Smooth muscle cell (in vitro differentiated cells): ENCODE measurements around the gene BRMS1L. TPM values are rescaled to one million over a fixed set of nuclear protein-coding genes. Genes with fewer than 3 reads are reported as not detected.
"Not testable (repeated sequence)": the region's sequence is repeated elsewhere in the genome, so short reads cannot be mapped to it uniquely, and the experiment has no call there.

Source experiments
- DNase-seq: peaks from one replicate; lab custom pipeline; 2025; ENCODE audit not compliant: unreplicated experiment; lab: John Stamatoyannopoulos, UW
- H2AFZ ChIP-seq: fragments of 200-600 bp; sonication (generic); 2 replicates; pipeline ENCODE4 v1.6.0; 2016; ENCODE audit warnings: antibody characterized with exemption, low read depth, mild to moderate bottlenecking
- H3F3A ChIP-seq: fragments of 200-600 bp; sonication (generic); 2 replicates; pipeline ENCODE4 v1.6.0; 2017; ENCODE audit warnings: antibody characterized with exemption, low read depth
- H3K27ac ChIP-seq: fragments of 200-600 bp; sonication (generic); 2 replicates; pipeline ENCODE4 v1.5.1; 2016; ENCODE audit warnings: low read depth, mild to moderate bottlenecking
- H3K27me3 ChIP-seq: fragments of 200-600 bp; sonication (generic); 2 replicates; pipeline ENCODE4 v1.6.1; 2016; ENCODE audit warnings: low read depth, mild to moderate bottlenecking
- H3K36me3 ChIP-seq: fragments of 200-600 bp; sonication (generic); 2 replicates; pipeline ENCODE4 v1.5.1; 2016; ENCODE audit warnings: low read depth
- H3K4me1 ChIP-seq: fragments of 200-600 bp; sonication (generic); 2 replicates; pipeline ENCODE4 v1.5.1; 2016; ENCODE audit warnings: low read depth
- H3K4me2 ChIP-seq: fragments of 200-600 bp; sonication (generic); 2 replicates; pipeline ENCODE4 v1.6.0; 2016; ENCODE audit warnings: mild to moderate bottlenecking
- H3K4me3 ChIP-seq: fragments of 200-600 bp; sonication (generic); 2 replicates; pipeline ENCODE4 v1.5.1; 2016; ENCODE audit warnings: mild to moderate bottlenecking
- H3K79me2 ChIP-seq: fragments of 200-600 bp; sonication (generic); 2 replicates; pipeline ENCODE4 v1.6.0; 2016; ENCODE audit warnings: low read depth, mild to moderate bottlenecking
- H3K9ac ChIP-seq: fragments of 200-600 bp; sonication (generic); 2 replicates; pipeline ENCODE4 v1.6.0; 2016; ENCODE audit warnings: low read depth
- H3K9me3 ChIP-seq: fragments of 200-600 bp; sonication (generic); replicated peaks from 2 replicates; pipeline ENCODE4 v1.5.1; 2016; ENCODE audit warnings: low read depth
- H4K20me1 ChIP-seq: fragments of 200-600 bp; sonication (generic); 2 replicates; pipeline ENCODE4 v1.6.0; 2016; ENCODE audit warnings: low read depth
- WGBS: methylation state at CpG from one replicate; pipeline ENCODE4 v1.1.7; 2016; ENCODE audit warnings: low lambda C conversion rate; 5-methylcytosine and 5-hydroxymethylcytosine counted together
- polyA plus RNA-seq: library from polyadenylated mRNA; unstranded; fragments of >200 nt; fragmentation: Nextera tagmentation; extraction: Ambion mirVana; gene quantifications from 2 replicates; pipeline ENCODE4 v1.2.1, GENCODE V29; 2016
- total RNA-seq: library from RNA; depleted of rRNA; stranded (reverse); fragments of >200 nt; gene quantifications from 2 replicates; pipeline ENCODE4 v1.2.3, GENCODE V29; 2014
- TF ChIP-seq, protein P1 (sequence below): fragments of 200-600 bp; sonication (generic); IDR thresholded peaks from 2 replicates; pipeline ENCODE4 v1.5.1; 2017; ENCODE audit warnings: borderline replicate concordance, mild to moderate bottlenecking, antibody characterized with exemption; ENCODE audit not compliant: insufficient read depth, poor library complexity, severe bottlenecking

Gene BRMS1L
- total and polyA plus RNA-seq, 2 experiments from 2014 or later = 8.8 to 13.4 TPM

DNA sequence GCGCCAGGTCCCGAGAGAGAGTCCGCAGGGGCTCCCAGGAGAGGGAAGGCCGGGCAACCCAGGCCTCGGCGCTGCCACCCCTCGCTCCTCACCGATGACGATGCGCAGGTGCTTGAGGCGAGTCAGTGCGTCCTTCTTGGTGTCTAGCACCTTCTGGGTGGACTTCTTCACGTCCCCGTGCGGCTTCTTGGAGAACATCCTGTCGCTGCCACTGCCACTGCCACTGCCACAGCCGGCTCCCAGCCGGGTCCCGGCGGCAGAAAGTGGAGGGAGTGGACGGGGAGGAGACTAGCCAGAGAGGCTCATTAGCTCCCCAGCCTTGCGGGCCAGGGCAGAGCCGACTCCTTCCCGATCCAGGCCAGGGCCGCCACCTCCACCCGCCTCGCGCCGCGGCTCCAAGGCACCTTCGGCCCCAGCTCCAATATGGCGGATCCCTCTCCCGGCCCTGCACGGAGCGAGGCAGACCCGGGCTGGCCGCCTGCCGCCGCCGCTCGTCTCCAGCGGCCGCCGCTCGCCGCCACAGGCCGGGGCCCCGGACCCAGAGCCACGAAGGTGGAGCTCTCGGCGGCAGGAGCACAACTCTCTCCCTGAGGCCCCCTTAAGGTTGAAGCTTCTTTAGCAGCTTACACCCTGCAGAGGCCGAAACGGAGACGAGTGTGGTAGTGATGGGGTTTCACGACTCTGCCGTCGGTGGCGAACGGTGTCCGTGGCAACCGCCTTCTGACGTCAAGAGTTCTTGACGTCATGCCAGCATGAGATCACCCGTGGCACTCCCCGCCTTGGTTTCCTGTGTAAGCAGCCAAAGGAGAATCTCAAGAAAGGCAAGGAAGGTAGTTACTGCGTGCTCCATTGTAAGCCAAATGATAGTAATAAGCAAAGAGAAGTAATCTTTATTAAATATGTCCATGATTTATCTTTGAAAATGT, 17.2 kb upstream of the BRMS1L start, which contains the start of gene RALGAPA1:
Gene RALGAPA1, minus strand, starts transcription at position 658 of the 926 bp plus-strand sequence. Its CDS starts 460 bp downstream, at position 198.
- WGBS = 1% methylated on average over 51 of the region's 66 CpGs
- H3K9ac ChIP-seq = peak within 1 kb of the TSS; percentile 79

DNA sequence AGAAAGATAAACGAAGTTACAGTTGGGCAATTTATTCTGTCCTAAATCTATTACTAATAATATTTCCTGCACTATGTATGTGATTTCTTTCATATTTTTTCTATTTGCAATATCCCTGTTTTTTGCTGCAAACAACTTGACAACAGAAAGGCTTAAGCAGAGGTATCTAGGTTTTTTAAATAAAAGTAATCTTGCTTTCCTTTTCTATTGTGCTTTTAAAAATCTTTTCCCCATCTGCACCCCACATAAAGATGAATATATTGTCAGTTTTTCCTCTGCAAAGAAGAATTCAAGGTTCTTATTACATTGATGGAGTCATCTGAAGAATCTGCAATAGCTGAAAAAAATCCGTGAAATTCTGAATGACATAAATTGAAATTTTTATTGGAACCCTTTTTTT, 16.5 kb upstream of the BRMS1L start:
- Histone ChIP-seq H3K27ac (peak overlapping the region; percentile 81), H3K27me3 (no peaks in the 10 kb centered on the region), H3F3A (peaks cover 5% of the 10 kb centered on the region), H3K4me3 (peak overlapping the region; percentile 92), H3K36me3 (no peaks in the 10 kb centered on the region), H3K9ac (no peak overlapping the region), H3K4me2 (no peak overlapping the region), H3K9me3 (no peaks in the 10 kb centered on the region), H3K4me1 (peaks cover 14% of the 10 kb centered on the region), H3K79me2 (peaks cover 33% of the 10 kb centered on the region), H4K20me1 (peaks cover 30% of the 10 kb centered on the region), H2AFZ (no peak overlapping the region)
- 43% methylated on average over 2 of the region's 2 CpGs for WGBS
- DNase-seq = no peak
- TF ChIP-seq, protein P1, sequence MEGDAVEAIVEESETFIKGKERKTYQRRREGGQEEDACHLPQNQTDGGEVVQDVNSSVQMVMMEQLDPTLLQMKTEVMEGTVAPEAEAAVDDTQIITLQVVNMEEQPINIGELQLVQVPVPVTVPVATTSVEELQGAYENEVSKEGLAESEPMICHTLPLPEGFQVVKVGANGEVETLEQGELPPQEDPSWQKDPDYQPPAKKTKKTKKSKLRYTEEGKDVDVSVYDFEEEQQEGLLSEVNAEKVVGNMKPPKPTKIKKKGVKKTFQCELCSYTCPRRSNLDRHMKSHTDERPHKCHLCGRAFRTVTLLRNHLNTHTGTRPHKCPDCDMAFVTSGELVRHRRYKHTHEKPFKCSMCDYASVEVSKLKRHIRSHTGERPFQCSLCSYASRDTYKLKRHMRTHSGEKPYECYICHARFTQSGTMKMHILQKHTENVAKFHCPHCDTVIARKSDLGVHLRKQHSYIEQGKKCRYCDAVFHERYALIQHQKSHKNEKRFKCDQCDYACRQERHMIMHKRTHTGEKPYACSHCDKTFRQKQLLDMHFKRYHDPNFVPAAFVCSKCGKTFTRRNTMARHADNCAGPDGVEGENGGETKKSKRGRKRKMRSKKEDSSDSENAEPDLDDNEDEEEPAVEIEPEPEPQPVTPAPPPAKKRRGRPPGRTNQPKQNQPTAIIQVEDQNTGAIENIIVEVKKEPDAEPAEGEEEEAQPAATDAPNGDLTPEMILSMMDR = no peak

More for the DNA sequence above, 17.2 kb upstream of the BRMS1L start, which contains the start of gene RALGAPA1:
- not testable (repeated sequence) for H3K36me3 ChIP-seq, H3K9me3 ChIP-seq, H3K27me3 ChIP-seq, H3F3A ChIP-seq
- H3K4me1 ChIP-seq = peaks cover 14% of the 10 kb centered on the region
- peak within 1 kb of the TSS; percentile 92 for H3K4me3 ChIP-seq
- TF ChIP-seq, protein P1 = peak; percentile 17
- peaks cover 34% of the 10 kb centered on the region for H4K20me1 ChIP-seq
- H2AFZ ChIP-seq = peak within 1 kb of the TSS; percentile 93
- H3K79me2 ChIP-seq = peaks cover 39% of the 10 kb centered on the region
- peak within 1 kb of the TSS; percentile 81 for H3K27ac ChIP-seq
- peak within 1 kb of the TSS; percentile 99 for H3K4me2 ChIP-seq
- peak; percentile 62 for DNase-seq

DNA sequence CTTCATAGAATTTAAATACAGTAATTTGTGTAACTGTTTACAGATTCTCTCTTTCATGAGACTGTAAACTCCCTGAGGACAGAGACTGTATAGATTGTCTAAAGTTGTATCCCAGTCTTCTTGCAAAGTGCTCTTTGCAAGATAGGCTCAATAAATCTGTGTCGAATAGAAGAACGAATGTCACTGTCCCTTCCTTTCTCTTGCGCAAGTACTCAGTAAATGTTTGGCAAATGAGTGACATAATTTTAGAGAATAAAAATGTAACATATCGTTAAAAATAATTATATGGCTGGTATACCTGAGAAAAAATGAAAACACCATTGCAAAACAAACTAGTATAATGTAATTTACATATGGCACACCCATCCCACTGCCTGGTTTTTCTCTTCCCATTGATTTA, 15.2 kb upstream of the BRMS1L start:
- no peaks in the 10 kb centered on the region for H3K27me3 ChIP-seq
- TF ChIP-seq, protein P1 = no peak
- H3K9me3 ChIP-seq = no peaks in the 10 kb centered on the region
- WGBS = 95% methylated on average over 4 of the region's 4 CpGs
- no peak overlapping the region for H2AFZ ChIP-seq
- peaks cover 21% of the 10 kb centered on the region for H3K79me2 ChIP-seq
- no peak for DNase-seq
- peaks cover 19% of the 10 kb centered on the region for H4K20me1 ChIP-seq
- no peaks in the 10 kb centered on the region for H3K36me3 ChIP-seq
- no peak overlapping the region for H3K4me3 ChIP-seq
- H3F3A ChIP-seq = peaks cover 5% of the 10 kb centered on the region
- H3K9ac ChIP-seq = no peak overlapping the region
- H3K4me1 ChIP-seq = peaks cover 14% of the 10 kb centered on the region
- no peak overlapping the region for H3K4me2 ChIP-seq
- no peak overlapping the region for H3K27ac ChIP-seq
